ENCODE measurements around the gene ABCC11.

Gene ABCC11

GRCh38 chr16:48155926-48156789 lies 91.2 kb downstream of the ABCC11 start, which contains the start of gene ABCC12:
TSS of gene ABCC12 (minus strand) at chr16:48155993. CDS start at chr16:48146424, 9,569 bp downstream.
- no peaks in the 10 kb centered on the region for H3K27me3 ChIP-seq (ENCODE audit: control insufficient read depth in 1 of 2, insufficient read depth in 2 of 2, low read length in 2 of 2)
- no peak within 1 kb of the TSS for H3K9ac ChIP-seq (ENCODE audit: low read depth in 1 of 2, low read length in 2 of 2)
- no peaks in the 10 kb centered on the region for H3K4me1 ChIP-seq (ENCODE audit: control insufficient read depth in 1 of 2, insufficient read depth in 2 of 2, low read length in 2 of 2)
- no peaks in the 10 kb centered on the region for H3K36me3 ChIP-seq (ENCODE audit: control insufficient read depth in 1 of 2, insufficient read depth in 2 of 2, low read length in 2 of 2)
- H3K9me3 ChIP-seq (ENCODE audit: control insufficient read depth in 1 of 2, low read length in 2 of 2) = no peaks in the 10 kb centered on the region
- no peak within 1 kb of the TSS for H3K4me3 ChIP-seq (ENCODE audit: low read depth in 1 of 2, low read length in 2 of 2)
- no peak within 1 kb of the TSS for H3K27ac ChIP-seq (ENCODE audit: low read depth, low read length)

- Histone ChIP-seq H3K27me3 (ENCODE audit: control insufficient read depth in 1 of 2, insufficient read depth in 2 of 2, low read length in 2 of 2) (no peaks in the 10 kb centered on the region), H3K4me3 (ENCODE audit: low read depth in 1 of 2, low read length in 2 of 2) (no peak overlapping the region), H3K4me1 (ENCODE audit: control insufficient read depth in 1 of 2, insufficient read depth in 2 of 2, low read length in 2 of 2) (no peaks in the 10 kb centered on the region), H3K9me3 (ENCODE audit: control insufficient read depth in 1 of 2, low read length in 2 of 2) (no peaks in the 10 kb centered on the region), H3K36me3 (ENCODE audit: control insufficient read depth in 1 of 2, insufficient read depth in 2 of 2, low read length in 2 of 2) (no peaks in the 10 kb centered on the region), H3K27ac (ENCODE audit: low read depth, low read length) (no peak overlapping the region), H3K9ac (ENCODE audit: low read depth in 1 of 2, low read length in 2 of 2) (no peak overlapping the region)
Measured at GRCh38 chr16:48153774-48154173, 93.6 kb downstream of the ABCC11 start.

GRCh38 chr16:48152226-48152625 lies 95.1 kb downstream of the ABCC11 start:
- no peaks in the 10 kb centered on the region for H3K36me3 ChIP-seq (ENCODE audit: control insufficient read depth in 1 of 2, insufficient read depth in 2 of 2, low read length in 2 of 2)
- no peak overlapping the region for H3K4me3 ChIP-seq (ENCODE audit: low read depth in 1 of 2, low read length in 2 of 2)
- no peaks in the 10 kb centered on the region for H3K9me3 ChIP-seq (ENCODE audit: control insufficient read depth in 1 of 2, low read length in 2 of 2)
- no peak overlapping the region for H3K27ac ChIP-seq (ENCODE audit: low read depth, low read length)
- no peak overlapping the region for H3K9ac ChIP-seq (ENCODE audit: low read depth in 1 of 2, low read length in 2 of 2)
- H3K4me1 ChIP-seq (ENCODE audit: control insufficient read depth in 1 of 2, insufficient read depth in 2 of 2, low read length in 2 of 2) = no peaks in the 10 kb centered on the region
- H3K27me3 ChIP-seq (ENCODE audit: control insufficient read depth in 1 of 2, insufficient read depth in 2 of 2, low read length in 2 of 2) = no peaks in the 10 kb centered on the region

GRCh38 chr16:48150707-48151106 lies 96.6 kb downstream of the ABCC11 start:
- no peaks in the 10 kb centered on the region for H3K27me3 ChIP-seq (ENCODE audit: control insufficient read depth in 1 of 2, insufficient read depth in 2 of 2, low read length in 2 of 2)

GRCh38 chr16:48146710-48147109 lies 100.6 kb downstream of the ABCC11 start:
- no peaks in the 10 kb centered on the region for H3K36me3 ChIP-seq (ENCODE audit: control insufficient read depth in 1 of 2, insufficient read depth in 2 of 2, low read length in 2 of 2)
- no peak overlapping the region for H3K9ac ChIP-seq (ENCODE audit: low read depth in 1 of 2, low read length in 2 of 2)
- no peak overlapping the region for H3K4me3 ChIP-seq (ENCODE audit: low read depth in 1 of 2, low read length in 2 of 2)
- H3K27ac ChIP-seq (ENCODE audit: low read depth, low read length) = no peak overlapping the region
- H3K9me3 ChIP-seq (ENCODE audit: control insufficient read depth in 1 of 2, low read length in 2 of 2) = no peaks in the 10 kb centered on the region
- H3K4me1 ChIP-seq (ENCODE audit: control insufficient read depth in 1 of 2, insufficient read depth in 2 of 2, low read length in 2 of 2) = no peaks in the 10 kb centered on the region
- no peaks in the 10 kb centered on the region for H3K27me3 ChIP-seq (ENCODE audit: control insufficient read depth in 1 of 2, insufficient read depth in 2 of 2, low read length in 2 of 2)

More at GRCh38 chr16:48150707-48151106, 96.6 kb downstream of the ABCC11 start:
- Histone ChIP-seq H3K4me1 (ENCODE audit: control insufficient read depth in 1 of 2, insufficient read depth in 2 of 2, low read length in 2 of 2) (no peaks in the 10 kb centered on the region), H3K36me3 (ENCODE audit: control insufficient read depth in 1 of 2, insufficient read depth in 2 of 2, low read length in 2 of 2) (no peaks in the 10 kb centered on the region), H3K9me3 (ENCODE audit: control insufficient read depth in 1 of 2, low read length in 2 of 2) (no peaks in the 10 kb centered on the region), H3K4me3 (ENCODE audit: low read depth in 1 of 2, low read length in 2 of 2) (no peak overlapping the region), H3K9ac (ENCODE audit: low read depth in 1 of 2, low read length in 2 of 2) (no peak overlapping the region), H3K27ac (ENCODE audit: low read depth, low read length) (no peak overlapping the region)

GRCh38 chr16:48146131-48146530 lies 101.2 kb downstream of the ABCC11 start:
- no peaks in the 10 kb centered on the region for H3K9me3 ChIP-seq (ENCODE audit: control insufficient read depth in 1 of 2, low read length in 2 of 2)
- H3K27me3 ChIP-seq (ENCODE audit: control insufficient read depth in 1 of 2, insufficient read depth in 2 of 2, low read length in 2 of 2) = no peaks in the 10 kb centered on the region
- H3K36me3 ChIP-seq (ENCODE audit: control insufficient read depth in 1 of 2, insufficient read depth in 2 of 2, low read length in 2 of 2) = no peaks in the 10 kb centered on the region
- H3K9ac ChIP-seq (ENCODE audit: low read depth in 1 of 2, low read length in 2 of 2) = no peak overlapping the region
- H3K27ac ChIP-seq (ENCODE audit: low read depth, low read length) = no peak overlapping the region
- no peak overlapping the region for H3K4me3 ChIP-seq (ENCODE audit: low read depth in 1 of 2, low read length in 2 of 2)
- H3K4me1 ChIP-seq (ENCODE audit: control insufficient read depth in 1 of 2, insufficient read depth in 2 of 2, low read length in 2 of 2) = no peaks in the 10 kb centered on the region

- Histone ChIP-seq H3K4me3 (ENCODE audit: low read depth in 1 of 2, low read length in 2 of 2) (no peak overlapping the region), H3K4me1 (ENCODE audit: control insufficient read depth in 1 of 2, insufficient read depth in 2 of 2, low read length in 2 of 2) (no peaks in the 10 kb centered on the region), H3K9ac (ENCODE audit: low read depth in 1 of 2, low read length in 2 of 2) (no peak overlapping the region), H3K9me3 (ENCODE audit: control insufficient read depth in 1 of 2, low read length in 2 of 2) (no peaks in the 10 kb centered on the region), H3K36me3 (ENCODE audit: control insufficient read depth in 1 of 2, insufficient read depth in 2 of 2, low read length in 2 of 2) (no peaks in the 10 kb centered on the region), H3K27ac (ENCODE audit: low read depth, low read length) (no peak overlapping the region), H3K27me3 (ENCODE audit: control insufficient read depth in 1 of 2, insufficient read depth in 2 of 2, low read length in 2 of 2) (no peaks in the 10 kb centered on the region)
Measured at GRCh38 chr16:48143812-48144368, 103.4 kb downstream of the ABCC11 start.

GRCh38 chr16:48140821-48141220 lies 106.5 kb downstream of the ABCC11 start:
- Histone ChIP-seq H3K36me3 (ENCODE audit: control insufficient read depth in 1 of 2, insufficient read depth in 2 of 2, low read length in 2 of 2) (no peaks in the 10 kb centered on the region), H3K27ac (ENCODE audit: low read depth, low read length) (no peak overlapping the region)

GRCh38 chr16:48139517-48139916 lies 107.8 kb downstream of the ABCC11 start:
- Histone ChIP-seq H3K4me1 (ENCODE audit: control insufficient read depth in 1 of 2, insufficient read depth in 2 of 2, low read length in 2 of 2) (no peaks in the 10 kb centered on the region), H3K27ac (ENCODE audit: low read depth, low read length) (no peak overlapping the region), H3K9me3 (ENCODE audit: control insufficient read depth in 1 of 2, low read length in 2 of 2) (no peaks in the 10 kb centered on the region), H3K9ac (ENCODE audit: low read depth in 1 of 2, low read length in 2 of 2) (no peak overlapping the region), H3K27me3 (ENCODE audit: control insufficient read depth in 1 of 2, insufficient read depth in 2 of 2, low read length in 2 of 2) (no peaks in the 10 kb centered on the region), H3K36me3 (ENCODE audit: control insufficient read depth in 1 of 2, insufficient read depth in 2 of 2, low read length in 2 of 2) (no peaks in the 10 kb centered on the region), H3K4me3 (ENCODE audit: low read depth in 1 of 2, low read length in 2 of 2) (no peak overlapping the region)

More at GRCh38 chr16:48140821-48141220, 106.5 kb downstream of the ABCC11 start:
- no peaks in the 10 kb centered on the region for H3K9me3 ChIP-seq (ENCODE audit: control insufficient read depth in 1 of 2, low read length in 2 of 2)
- H3K9ac ChIP-seq (ENCODE audit: low read depth in 1 of 2, low read length in 2 of 2) = no peak overlapping the region
- H3K4me1 ChIP-seq (ENCODE audit: control insufficient read depth in 1 of 2, insufficient read depth in 2 of 2, low read length in 2 of 2) = no peaks in the 10 kb centered on the region
- no peak overlapping the region for H3K4me3 ChIP-seq (ENCODE audit: low read depth in 1 of 2, low read length in 2 of 2)
- H3K27me3 ChIP-seq (ENCODE audit: control insufficient read depth in 1 of 2, insufficient read depth in 2 of 2, low read length in 2 of 2) = no peaks in the 10 kb centered on the region

- no peaks in the 10 kb centered on the region for H3K4me1 ChIP-seq (ENCODE audit: control insufficient read depth in 1 of 2, insufficient read depth in 2 of 2, low read length in 2 of 2)
- no peaks in the 10 kb centered on the region for H3K9me3 ChIP-seq (ENCODE audit: control insufficient read depth in 1 of 2, low read length in 2 of 2)
- no peaks in the 10 kb centered on the region for H3K36me3 ChIP-seq (ENCODE audit: control insufficient read depth in 1 of 2, insufficient read depth in 2 of 2, low read length in 2 of 2)
- no peaks in the 10 kb centered on the region for H3K27me3 ChIP-seq (ENCODE audit: control insufficient read depth in 1 of 2, insufficient read depth in 2 of 2, low read length in 2 of 2)
- no peak overlapping the region for H3K9ac ChIP-seq (ENCODE audit: low read depth in 1 of 2, low read length in 2 of 2)
- no peak overlapping the region for H3K27ac ChIP-seq (ENCODE audit: low read depth, low read length)
- H3K4me3 ChIP-seq (ENCODE audit: low read depth in 1 of 2, low read length in 2 of 2) = no peak overlapping the region
Measured at GRCh38 chr16:48138543-48138942, 108.8 kb downstream of the ABCC11 start.
